Embryonic facial prominence (tissue), 1 donor: ENCODE data around the gene NACA2.
"Not testable (repeated sequence)": the region's sequence is repeated elsewhere in the genome, so short reads cannot be mapped to it uniquely, and the experiment has no call there.

Experiments used
- DNase-seq: peaks from one replicate; pipeline ENCODE4 v3.0.0-alpha.2; 2016; ENCODE audit errors: extremely low spot score

Gene NACA2

DNA sequence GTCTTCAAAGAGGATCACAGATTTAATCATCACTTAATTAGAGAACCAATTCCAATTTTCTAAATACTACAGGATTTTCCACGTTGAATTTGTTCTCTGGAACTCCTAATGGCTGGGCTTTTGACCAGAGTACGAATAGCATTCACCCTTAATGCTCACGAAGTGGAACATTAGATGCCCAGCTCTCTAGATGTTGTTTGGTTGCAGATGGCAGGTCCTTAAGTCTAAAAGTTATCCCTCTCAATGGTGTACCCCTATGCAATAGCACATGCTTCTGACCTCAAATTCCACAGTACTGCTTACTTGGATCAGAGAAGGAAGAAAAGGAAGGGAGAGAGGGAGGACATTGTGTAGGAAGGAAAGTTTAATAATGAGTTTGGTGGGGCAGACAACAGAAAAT lies 8.6 kb upstream of the NACA2 start:
- no peak for DNase-seq

- DNase-seq = no peak
These were observed 7.0 kb upstream of the NACA2 start for GRCh38 chr17:61598014-61598413.

DNA sequence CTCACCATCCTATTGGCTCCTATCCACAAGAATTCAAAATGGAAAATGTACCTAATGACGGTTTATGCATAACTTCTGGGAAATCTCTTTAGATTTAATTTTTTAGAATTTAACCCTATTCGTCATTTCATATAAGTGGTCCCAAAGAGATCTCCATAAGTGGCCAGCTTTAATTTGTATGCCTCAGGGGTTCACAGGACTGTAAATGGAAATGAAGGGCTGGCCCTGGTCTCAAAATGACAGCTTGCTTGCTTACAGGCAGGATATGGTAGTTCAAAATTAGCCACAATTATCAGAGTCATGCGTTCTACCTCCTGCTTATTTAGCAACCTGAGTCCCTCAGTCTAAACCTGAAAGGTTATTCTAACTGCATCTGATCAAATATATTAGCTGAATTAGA lies 6.6 kb upstream of the NACA2 start:
- no peak for DNase-seq

GRCh38 chr17:61595418-61596186 lies 4.6 kb upstream of the NACA2 start:
- DNase-seq = no peak

DNA sequence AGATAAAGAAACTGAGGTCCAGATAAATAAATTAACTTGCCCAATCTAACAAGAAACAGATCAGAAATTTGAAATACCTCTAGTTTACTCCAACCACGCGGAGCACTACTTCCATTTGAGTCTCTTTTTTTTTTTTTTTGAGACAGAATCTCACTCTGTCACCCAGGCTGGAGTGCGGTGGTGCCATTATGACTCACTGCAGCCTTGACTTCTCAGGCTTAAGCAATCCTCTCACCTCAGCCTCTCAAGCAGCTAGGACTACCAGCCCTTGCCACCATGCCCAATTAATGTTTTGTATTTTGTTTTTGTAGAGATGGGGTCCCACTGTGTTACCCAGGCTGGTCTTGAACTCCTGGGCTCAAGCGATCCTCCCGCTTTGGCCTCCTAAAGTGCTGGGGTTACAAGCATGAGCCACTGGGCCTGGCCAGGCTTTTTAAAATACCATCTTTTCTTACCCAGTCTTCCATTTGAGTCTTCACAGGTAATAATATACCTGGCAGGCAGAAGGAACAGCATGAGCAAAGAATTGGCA lies 3.3 kb upstream of the NACA2 start:
- no peak for DNase-seq

GRCh38 chr17:61593426-61593825 lies 2.4 kb upstream of the NACA2 start:
- no peak for DNase-seq

DNA sequence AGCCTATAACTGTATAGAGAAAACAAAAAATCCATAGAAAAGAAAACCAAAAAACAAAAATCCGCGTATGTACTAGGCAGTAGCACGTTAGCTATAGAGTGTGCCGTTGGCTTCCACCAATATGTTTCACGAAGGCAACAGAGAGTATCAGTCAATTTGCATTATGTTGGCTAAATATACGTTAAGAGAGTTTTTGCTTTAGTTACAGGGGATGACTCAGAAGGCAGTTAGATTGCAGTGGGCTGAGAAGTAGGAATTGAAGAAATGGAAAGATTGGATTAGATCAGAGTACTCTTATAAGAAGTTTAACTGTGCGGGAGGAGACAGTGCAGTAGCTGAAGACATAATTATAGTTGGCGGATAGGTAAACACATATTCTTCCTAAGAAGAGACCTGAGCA lies 911 bp upstream of the NACA2 start:
- no peak for DNase-seq

DNA sequence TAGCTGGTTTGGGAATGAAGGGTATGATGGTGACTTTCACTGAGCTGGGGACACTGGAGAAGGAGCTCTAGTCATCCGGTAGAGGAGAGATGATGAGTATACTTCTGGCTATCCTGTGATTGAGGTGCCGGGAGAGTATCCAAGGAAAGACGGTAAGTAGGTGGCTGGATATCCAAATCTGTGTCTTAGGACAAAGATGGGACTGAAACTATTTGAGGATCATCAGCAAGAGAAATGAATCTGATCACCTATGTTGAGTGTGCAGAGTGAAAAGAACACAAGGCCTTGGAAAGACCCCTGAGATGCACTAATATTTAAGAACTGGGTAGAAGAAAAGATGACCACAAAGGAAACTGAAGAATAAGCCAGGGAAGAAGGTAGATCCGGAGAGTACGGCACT lies 1.0 kb downstream of the NACA2 start:
- DNase-seq = no peak

GRCh38 chr17:61587807-61588660 lies 3.0 kb downstream of the NACA2 start:
- DNase-seq = no peak

DNA sequence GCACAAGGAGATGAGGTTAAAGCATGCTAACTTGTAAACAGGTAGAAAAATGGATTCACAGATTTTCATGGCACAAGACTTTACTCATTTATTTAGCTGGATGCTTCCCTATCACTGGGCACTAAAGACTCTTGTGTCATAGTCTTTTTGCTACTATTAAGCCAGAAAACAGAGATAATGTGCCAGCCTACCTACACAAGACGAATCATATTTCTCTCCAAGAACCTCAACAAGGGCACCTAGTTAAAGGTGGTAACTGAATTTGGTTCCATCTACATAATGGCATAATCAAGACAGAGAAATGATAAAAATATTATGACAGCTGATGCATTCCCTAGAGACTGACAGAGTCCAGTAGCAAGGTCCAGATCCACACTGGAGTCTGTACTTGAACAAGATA lies 3.8 kb downstream of the NACA2 start:
- no peak for DNase-seq

DNA sequence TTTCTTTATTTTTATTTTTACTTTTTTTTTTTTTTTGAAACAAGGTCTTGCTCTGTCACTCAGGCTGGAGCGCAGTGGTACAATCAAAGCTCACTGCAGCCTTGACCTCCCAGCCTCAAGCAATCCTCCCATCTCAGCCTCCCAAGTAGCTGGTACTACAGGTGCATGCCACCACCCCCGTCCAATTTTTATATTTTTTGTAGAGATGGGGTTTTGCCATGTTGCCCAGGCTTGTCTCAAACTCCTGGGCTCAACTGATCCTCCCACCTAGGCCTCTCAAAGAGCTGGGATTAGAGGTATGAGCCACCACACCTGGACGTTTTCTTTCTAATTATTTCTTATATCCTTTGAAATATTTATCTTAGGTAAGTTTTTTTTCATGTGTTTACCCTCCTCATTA lies 4.4 kb downstream of the NACA2 start:
- DNase-seq = not testable (repeated sequence)

GRCh38 chr17:61586031-61586566 lies 4.9 kb downstream of the NACA2 start:
- no peak for DNase-seq

DNA sequence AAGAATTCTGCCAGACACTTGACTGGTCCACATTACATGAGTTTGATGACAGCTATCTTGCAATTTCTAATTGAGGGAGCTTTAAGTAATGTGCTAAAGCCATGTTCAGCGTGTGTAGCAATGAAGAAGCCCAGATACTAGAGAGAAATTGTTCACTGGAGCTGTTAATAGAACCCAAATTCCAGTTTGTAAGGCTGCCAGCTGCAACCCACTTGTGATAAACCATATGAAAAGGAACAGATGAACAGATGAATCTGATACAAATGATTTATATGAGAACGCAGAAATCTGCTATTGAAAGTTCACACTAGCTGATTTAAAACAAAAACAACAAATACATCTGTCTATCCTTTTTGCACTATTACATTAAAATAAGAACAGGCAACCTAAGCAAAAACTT lies 6.2 kb downstream of the NACA2 start:
- DNase-seq = no peak

DNA sequence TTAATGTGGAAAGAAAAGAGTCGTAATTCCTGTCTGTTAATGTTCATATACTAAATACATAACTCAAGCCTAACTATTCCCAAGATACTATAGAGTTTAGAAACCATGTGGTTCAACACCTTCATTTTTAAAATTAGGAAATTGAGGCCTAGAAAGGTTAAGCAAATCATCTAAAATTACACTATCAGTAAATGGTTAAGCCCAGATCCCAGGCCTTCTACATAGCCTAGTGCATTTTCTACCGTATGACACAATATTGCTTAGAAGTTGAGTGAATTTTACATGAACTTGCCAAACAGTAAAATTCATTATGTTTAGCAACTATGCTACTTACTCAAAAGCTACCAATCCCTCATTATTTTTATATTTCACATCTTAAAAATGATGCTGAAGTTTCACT lies 6.8 kb downstream of the NACA2 start:
- no peak for DNase-seq

- no peak for DNase-seq
These were observed 7.3 kb downstream of the NACA2 start for GRCh38 chr17:61583660-61584264.

DNA sequence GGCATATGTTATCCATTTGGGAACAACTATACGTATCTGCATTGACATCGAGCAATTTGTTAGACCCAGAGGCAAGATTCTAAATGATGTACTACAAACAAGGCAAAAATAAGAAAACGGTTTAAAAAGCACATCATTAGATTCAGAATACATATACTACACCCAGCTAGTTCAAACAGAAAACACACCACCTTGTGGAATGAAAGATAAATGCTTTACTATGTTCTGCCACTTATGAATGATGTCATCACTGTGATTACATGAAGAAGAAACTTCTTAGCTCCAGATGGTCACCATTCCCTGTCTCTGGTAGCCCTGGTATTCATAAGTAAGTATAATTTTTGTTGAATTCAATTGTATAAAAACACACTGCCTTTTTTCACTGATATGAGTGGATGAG lies 7.8 kb downstream of the NACA2 start:
- no peak for DNase-seq

DNA sequence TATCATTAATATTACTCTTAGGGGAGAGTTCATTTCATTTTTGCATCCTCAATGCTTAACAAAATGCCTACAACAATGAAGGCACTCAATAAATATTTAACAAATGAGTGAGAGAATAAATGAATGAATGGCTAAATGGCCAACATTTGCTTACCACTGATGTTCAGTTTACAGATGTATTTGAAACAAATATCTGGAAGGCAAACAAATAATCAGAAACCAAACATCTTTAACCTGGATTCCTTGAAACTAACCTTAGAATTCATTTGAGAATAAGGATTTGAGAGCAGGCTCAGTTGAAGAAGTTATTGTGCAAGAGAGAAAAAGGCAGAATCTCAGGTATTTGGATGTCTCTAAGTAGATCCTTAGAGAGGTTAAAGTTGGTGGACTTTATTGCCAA lies 8.4 kb downstream of the NACA2 start:
- DNase-seq = no peak

- no peak for DNase-seq
These were observed 9.2 kb downstream of the NACA2 start for GRCh38 chr17:61581611-61582349.

DNA sequence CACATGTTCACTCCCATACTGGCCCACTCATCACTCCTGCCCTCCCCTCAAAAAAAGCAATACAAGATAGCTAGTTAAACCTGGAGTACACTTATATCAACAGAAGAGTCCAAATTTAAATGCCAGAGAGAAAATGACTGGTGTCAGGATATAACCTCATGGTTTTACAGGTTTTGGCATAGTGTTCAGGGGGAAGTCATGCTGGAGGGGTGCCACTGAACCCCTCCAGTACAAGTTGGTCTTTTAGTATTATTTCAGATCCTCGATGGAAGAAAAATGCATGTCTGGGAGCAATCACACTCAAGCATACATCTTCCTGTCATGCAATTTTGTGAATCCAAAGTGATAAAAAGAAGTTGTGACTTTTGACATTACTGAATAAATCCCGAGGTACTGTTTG lies 10.5 kb downstream of the NACA2 start:
- DNase-seq = no peak

DNA sequence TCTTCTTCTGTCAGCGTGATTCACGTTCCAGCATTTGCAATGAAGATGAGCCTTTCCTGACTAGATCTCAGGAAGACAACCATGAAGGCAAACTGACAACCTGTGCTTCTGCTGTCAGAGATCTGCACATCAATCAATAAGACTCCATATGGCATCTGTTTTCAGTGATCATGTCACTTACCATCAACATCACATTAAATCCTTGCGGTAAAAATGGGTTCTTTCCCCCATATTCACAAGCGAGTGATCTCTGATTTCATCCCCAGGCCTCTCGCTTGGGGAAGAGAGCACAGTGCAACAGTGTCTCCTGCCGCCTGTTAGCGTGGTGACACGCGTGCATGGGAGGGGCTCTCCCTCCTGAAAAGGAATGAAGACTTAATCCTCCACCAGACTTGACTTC lies 11.1 kb downstream of the NACA2 start:
- DNase-seq = no peak

GRCh38 chr17:61579347-61579746 lies 11.7 kb downstream of the NACA2 start:
- DNase-seq = no peak

- no peak for DNase-seq
These were observed 12.4 kb downstream of the NACA2 start for GRCh38 chr17:61578645-61579044.
